Measurements from ENCODE around the gene PEG3. TPM values are rescaled to one million over a fixed set of nuclear protein-coding genes. Genes with fewer than 3 reads are reported as not detected.

The PEG3 gene
- total RNA-seq (2021) (282 and 353 TPM in 2 replicates), Bru-seq, nascent RNA (percentile 99 among the genes with signal in this experiment), BruChase-seq, experiment 1, labeled RNA remaining after a 2-hour chase (percentile 100 among the genes with signal in this experiment), BruChase-seq, experiment 2, labeled RNA remaining after a 6-hour chase (percentile 100 among the genes with signal in this experiment)
- long read RNA-seq, full-length matches to known transcripts, result 5 of 19 reads
- long read RNA-seq, partial matches to known transcripts, result 3 of 19 reads
- long read RNA-seq, other reads (novel, unspliced or antisense), result 11 of 19 reads

GRCh38 chr19:56840451-56841192 is at the start of gene PEG3, which contains the start of gene ZIM2:
Gene PEG3 (minus strand): TSS chr19:56840726. CDS start chr19:56824655, 16,071 bp downstream.
Gene ZIM2 (minus strand): TSS chr19:56840726. CDS start chr19:56824277, 16,449 bp downstream.
- H3K36me3 ChIP-seq (ENCODE audit: insufficient read depth, low read length, poor library complexity, severe bottlenecking), result peaks cover 9% of the 10 kb centered on the region
- ChIA-PET POLR2A (ENCODE audit: low non-redundant PET) (no interaction called here), CTCF (interaction anchor here (0.5 kb wide), 1 partner anchor 1326 kb away, joined by 9 read pairs; no protein-coding TSS in a partner anchor)
- peaks cover 3% of the 10 kb centered on the region for H3K4me1 ChIP-seq (ENCODE audit: insufficient read depth, low read length, poor library complexity, severe bottlenecking)
- H3K27ac ChIP-seq (ENCODE audit: low read depth, low read length, poor library complexity, severe bottlenecking), result peak within 1 kb of the TSS; percentile 95
- peak; percentile 92 for DNase-seq (ENCODE audit: low spot score)
- no peaks in the 10 kb centered on the region for H3K9me3 ChIP-seq (ENCODE audit: low read depth, low read length, poor library complexity, severe bottlenecking)
- TF ChIP-seq EZH2 (IDR thresholded peaks at IDR 0.05; ENCODE audit: borderline replicate concordance, low read depth, low read length, poor library complexity, severe bottlenecking), result no peak
- no peak for TF ChIP-seq CTCF (conservative IDR thresholded peaks at IDR 0.05; ENCODE audit: low read depth, low read length)
- peak within 1 kb of the TSS; percentile 77 for H3K4me3 ChIP-seq (ENCODE audit: low read depth, low read length, poor library complexity, severe bottlenecking)
- intact Hi-C loops (cut with micrococcal nuclease; ENCODE audit: unreplicated experiment), result no loop called here
- BruUV-seq (replicated peaks), result no TSS peak
- no peaks in the 10 kb centered on the region for H3K27me3 ChIP-seq (replicated peaks; ENCODE audit: insufficient read depth, low read depth, low read length, poor library complexity)

GRCh38 chr19:56885173-56885985 is 44.9 kb upstream of the PEG3 start:
- Histone ChIP-seq H3K27me3 (replicated peaks; ENCODE audit: insufficient read depth, low read depth, low read length, poor library complexity) (no peaks in the 10 kb centered on the region), H3K9me3 (ENCODE audit: low read depth, low read length, poor library complexity, severe bottlenecking) (peaks cover 8% of the 10 kb centered on the region), H3K4me1 (ENCODE audit: insufficient read depth, low read length, poor library complexity, severe bottlenecking) (no peaks in the 10 kb centered on the region), H3K27ac (ENCODE audit: low read depth, low read length, poor library complexity, severe bottlenecking) (no peak overlapping the region), H3K36me3 (ENCODE audit: insufficient read depth, low read length, poor library complexity, severe bottlenecking) (no peaks in the 10 kb centered on the region), H3K4me3 (ENCODE audit: low read depth, low read length, poor library complexity, severe bottlenecking) (no peak overlapping the region)
- no TSS peak for BruUV-seq (replicated peaks)
- intact Hi-C loops (cut with micrococcal nuclease; ENCODE audit: unreplicated experiment), result no loop called here
- POLR2A ChIA-PET (ENCODE audit: low non-redundant PET), result no interaction called here
- no peak for TF ChIP-seq EZH2 (IDR thresholded peaks at IDR 0.05; ENCODE audit: borderline replicate concordance, low read depth, low read length, poor library complexity, severe bottlenecking)
- no peak for TF ChIP-seq CTCF (conservative IDR thresholded peaks at IDR 0.05; ENCODE audit: low read depth, low read length)
- no peak for DNase-seq (ENCODE audit: low spot score)
- CTCF ChIA-PET, result no interaction called here

- DNase-seq (ENCODE audit: low spot score), result no peak
- ChIA-PET POLR2A (ENCODE audit: low non-redundant PET) (no interaction called here), CTCF (no interaction called here)
- BruUV-seq (replicated peaks), result no TSS peak
- intact Hi-C loops (cut with micrococcal nuclease; ENCODE audit: unreplicated experiment), result no loop called here
- no peak overlapping the region for H3K27ac ChIP-seq (ENCODE audit: low read depth, low read length, poor library complexity, severe bottlenecking)
- no peaks in the 10 kb centered on the region for H3K4me1 ChIP-seq (ENCODE audit: insufficient read depth, low read length, poor library complexity, severe bottlenecking)
- no peak overlapping the region for H3K4me3 ChIP-seq (ENCODE audit: low read depth, low read length, poor library complexity, severe bottlenecking)
- H3K9me3 ChIP-seq (ENCODE audit: low read depth, low read length, poor library complexity, severe bottlenecking), result peaks cover 8% of the 10 kb centered on the region
- TF ChIP-seq CTCF (conservative IDR thresholded peaks at IDR 0.05; ENCODE audit: low read depth, low read length) (no peak), EZH2 (IDR thresholded peaks at IDR 0.05; ENCODE audit: borderline replicate concordance, low read depth, low read length, poor library complexity, severe bottlenecking) (no peak)
- H3K36me3 ChIP-seq (ENCODE audit: insufficient read depth, low read length, poor library complexity, severe bottlenecking), result no peaks in the 10 kb centered on the region
- H3K27me3 ChIP-seq (replicated peaks; ENCODE audit: insufficient read depth, low read depth, low read length, poor library complexity), result no peaks in the 10 kb centered on the region
Measured at GRCh38 chr19:56884441-56884840, 43.9 kb upstream of the PEG3 start.

Data from A673 (cell line).